GM12801 (cell line): ENCODE results near the gene ATP9A.

ENCODE experiments used
- CTCF ChIP-seq: IDR thresholded peaks from one replicate; pipeline ENCODE4 v1.5.1; 2011; ENCODE audit warnings: control low read depth; ENCODE audit not compliant: insufficient read length; ENCODE audit errors: extremely low read depth

ATP9A gene

GRCh38 chr20:51800060-51800871 lies 32.1 kb upstream of the ATP9A start:
- no peak for TF ChIP-seq CTCF

GRCh38 chr20:51799401-51799860 lies 31.2 kb upstream of the ATP9A start:
- TF ChIP-seq CTCF = no peak

- TF ChIP-seq CTCF = no peak
Measured at GRCh38 chr20:51797357-51798025, 29.3 kb upstream of the ATP9A start.

GRCh38 chr20:51796340-51796739 lies 28.1 kb upstream of the ATP9A start:
- no peak for TF ChIP-seq CTCF

GRCh38 chr20:51792960-51793359 lies 24.8 kb upstream of the ATP9A start:
- TF ChIP-seq CTCF = no peak

- no peak for TF ChIP-seq CTCF
Measured at GRCh38 chr20:51791626-51792025, 23.4 kb upstream of the ATP9A start.

GRCh38 chr20:51790256-51790655 lies 22.1 kb upstream of the ATP9A start:
- TF ChIP-seq CTCF = no peak
